Measurements from ENCODE around the gene C19orf73. TPM values are rescaled to one million over a fixed set of nuclear protein-coding genes. Genes with fewer than 3 reads are reported as not detected.

C19orf73 gene

Small RNAs within 50 kb of the gene (small RNA-seq; reads per million reads assigned to genes)
- not detected for gene RN7SL708P

Data from skeletal muscle satellite cell (primary cell).